H1 (cell line): ENCODE measurements around the gene COQ10B. TPM values are rescaled to one million over a fixed set of nuclear protein-coding genes. Genes with fewer than 3 reads are reported as not detected.

Source experiments
- CTCF ChIA-PET: fragments of 300-600 bp; sonication (Branson Sonifier 250); formaldehyde crosslinking; loops from one replicate; lab custom pipeline; 2021; ENCODE audit not compliant: partially characterized antibody; lab: Charles Lee
- POLR2A ChIA-PET: fragments of 300-600 bp; sonication (Branson Sonifier 250); formaldehyde crosslinking; loops from one replicate; lab custom pipeline; 2021; ENCODE audit warnings: inconsistent platforms; ENCODE audit not compliant: partially characterized antibody; lab: Charles Lee
- DNase-seq, 2 experiments: peaks; one replicate each; pipeline versions ENCODE4 v3.0.0 to v3.0.0-alpha.2; 2010 to 2022; ENCODE audit warnings: low spot score in 2 of 2, low read depth in 1 of 2, mixed read lengths in 1 of 2
- FAIRE-seq: peaks from 2 replicates; lab custom pipeline; 2011; peaks lifted over from hg19 to GRCh38; lab: Jason Lieb, UNC
- H2AFZ ChIP-seq: 2 replicates; pipeline ENCODE4 v1.8.1; 2012; ENCODE audit warnings: low read length, inconsistent platforms
- H2AK5ac ChIP-seq: 2 replicates; pipeline ENCODE4 v1.6.1; 2013; ENCODE audit warnings: low read depth, low read length
- H2BK120ac ChIP-seq: replicated peaks from 2 replicates; pipeline ENCODE3; 2013; ENCODE audit warnings: low read depth, low read length, inconsistent platforms
- H2BK12ac ChIP-seq: 2 replicates; pipeline ENCODE4 v1.6.1; 2013; ENCODE audit warnings: low read depth, low read length
- H2BK15ac ChIP-seq: 2 replicates; pipeline ENCODE4 v1.6.1; 2013; ENCODE audit warnings: low read length
- H2BK20ac ChIP-seq: 2 replicates; pipeline ENCODE4 v1.6.1; 2013; ENCODE audit warnings: low read length
- H2BK5ac ChIP-seq: 2 replicates; pipeline ENCODE4 v1.6.1; 2013; ENCODE audit warnings: low read depth, low read length
- H3K14ac ChIP-seq: 2 replicates; pipeline ENCODE4 v1.6.1; 2013; ENCODE audit warnings: inconsistent platforms; ENCODE audit not compliant: insufficient read length
- H3K18ac ChIP-seq: 2 replicates; pipeline ENCODE4 v1.6.1; 2013; ENCODE audit warnings: low read length; ENCODE audit errors: extremely low read depth
- H3K23ac ChIP-seq: 2 replicates; pipeline ENCODE4 v1.6.1; 2013; ENCODE audit warnings: inconsistent platforms; ENCODE audit not compliant: insufficient read length
- H3K23me2 ChIP-seq: 2 replicates; pipeline ENCODE4 v1.6.1; 2013; ENCODE audit warnings: low read depth, low read length
- H3K27ac ChIP-seq: 2 replicates; pipeline ENCODE4 v1.6.1; 2011; ENCODE audit warnings: low read depth, low read length, inconsistent platforms
- H3K27me3 ChIP-seq, 4 experiments: replicated peaks in 1 of 4; 1 replicate in 1 of 4; 2 replicates in 3 of 4; pipeline versions ENCODE4 v1.6.1 to v1.8.1; 2011 to 2013; ENCODE audit warnings: low read length in 3 of 4, mild to moderate bottlenecking in 3 of 4, inconsistent platforms in 2 of 4, mixed read lengths in 2 of 4, moderate library complexity in 1 of 4; ENCODE audit not compliant: control insufficient read depth in 3 of 4, insufficient read depth in 3 of 4; ENCODE audit errors: extremely low read depth in 1 of 4
- H3K36me3 ChIP-seq, 4 experiments: 2 replicates each; pipeline versions ENCODE4 v1.6.1 to v1.8.1; 2011 to 2013; ENCODE audit warnings: mild to moderate bottlenecking in 4 of 4, low read length in 3 of 4, moderate library complexity in 2 of 4, control low read depth in 1 of 4, inconsistent platforms in 1 of 4; ENCODE audit not compliant: insufficient read depth in 4 of 4, control insufficient read depth in 2 of 4
- H3K4ac ChIP-seq: replicated peaks from 2 replicates; pipeline ENCODE3; 2013; ENCODE audit warnings: low read length, low read depth, mixed read lengths, inconsistent platforms; ENCODE audit not compliant: insufficient read length
- H3K4me1 ChIP-seq, 4 experiments: replicated peaks in 1 of 4; 1 replicate in 1 of 4; 2 replicates in 3 of 4; pipeline versions ENCODE4 v1.6.1 to v1.8.1; 2011 to 2013; ENCODE audit warnings: low read length in 3 of 4, inconsistent platforms in 2 of 4, mixed read lengths in 1 of 4; ENCODE audit not compliant: insufficient read depth in 4 of 4, control insufficient read depth in 3 of 4
- H3K4me2 ChIP-seq, 2 experiments: 2 replicates each; pipeline versions ENCODE4 v1.6.1 to v1.8.1; 2011 to 2013; ENCODE audit warnings: low read depth in 2 of 2, low read length in 2 of 2, control low read depth in 1 of 2, inconsistent platforms in 1 of 2, mild to moderate bottlenecking in 1 of 2; ENCODE audit not compliant: insufficient read depth in 1 of 2
- H3K4me3 ChIP-seq, 4 experiments: fragments of 200-600, 300-600 bp in 1 of 4; sonication (generic), shearing (Covaris generic), sonication (Bioruptor Twin) in 1 of 4; 2 replicates each; pipeline versions ENCODE4 v1.5.1 to v1.8.1; 2011 to 2016; ENCODE audit warnings: low read length in 4 of 4, low read depth in 3 of 4, control low read depth in 2 of 4, inconsistent platforms in 2 of 4, mild to moderate bottlenecking in 2 of 4, mixed read lengths in 1 of 4, moderate library complexity in 1 of 4; ENCODE audit not compliant: insufficient read depth in 2 of 4; ENCODE audit errors: extremely low read depth in 1 of 4
- H3K56ac ChIP-seq: replicated peaks from 2 replicates; pipeline ENCODE3; 2013; ENCODE audit warnings: low read depth, mild to moderate bottlenecking, mixed read lengths, low read length, inconsistent platforms; ENCODE audit not compliant: insufficient read length
- H3K79me1 ChIP-seq: 2 replicates; pipeline ENCODE4 v1.6.1; 2013; ENCODE audit warnings: low read depth, low read length, control low read depth
- H3K79me2 ChIP-seq, 2 experiments: 2 replicates each; pipeline versions ENCODE4 v1.6.1 to v1.8.1; 2012 to 2013; ENCODE audit warnings: low read length in 2 of 2, mild to moderate bottlenecking in 2 of 2, inconsistent platforms in 1 of 2; ENCODE audit not compliant: insufficient read depth in 2 of 2, control insufficient read depth in 1 of 2
- H3K9ac ChIP-seq, 4 experiments: replicated peaks in 1 of 4; 1 replicate in 1 of 4; 2 replicates in 3 of 4; pipeline versions ENCODE4 v1.6.1 to v1.8.1; 2011 to 2013; ENCODE audit warnings: low read depth in 3 of 4, low read length in 3 of 4, control low read depth in 2 of 4, mild to moderate bottlenecking in 2 of 4, moderate library complexity in 2 of 4, inconsistent platforms in 1 of 4; ENCODE audit errors: extremely low read depth in 1 of 4
- H3K9me3 ChIP-seq, 2 experiments: 2 replicates each; pipeline versions ENCODE4 v1.6.1 to v1.8.1; 2012 to 2013; ENCODE audit warnings: mild to moderate bottlenecking in 2 of 2, moderate library complexity in 2 of 2, control low read depth in 1 of 2, inconsistent platforms in 1 of 2, low read depth in 1 of 2, low read length in 1 of 2, mixed read lengths in 1 of 2; ENCODE audit not compliant: insufficient read depth in 2 of 2
- H4K20me1 ChIP-seq, 2 experiments: replicated peaks in 1 of 2; 2 replicates each; pipeline versions ENCODE3 to v1.8.1; 2011 to 2013; ENCODE audit warnings: inconsistent platforms in 2 of 2, low read length in 2 of 2, mild to moderate bottlenecking in 1 of 2; ENCODE audit not compliant: insufficient read depth in 2 of 2, control insufficient read depth in 1 of 2
- H4K5ac ChIP-seq: 2 replicates; pipeline ENCODE4 v1.6.1; 2013; ENCODE audit warnings: low read length, low read depth, mixed read lengths, inconsistent platforms; ENCODE audit not compliant: insufficient read length
- H4K8ac ChIP-seq: 2 replicates; pipeline ENCODE4 v1.8.0; 2013; ENCODE audit warnings: mild to moderate bottlenecking, moderate library complexity, low read length, inconsistent platforms; ENCODE audit not compliant: insufficient read depth; ENCODE audit errors: extremely low read depth
- H4K91ac ChIP-seq: replicated peaks from 2 replicates; pipeline ENCODE3; 2013; ENCODE audit warnings: low read length, mixed read lengths, inconsistent platforms; ENCODE audit not compliant: insufficient read length
- BRCA1 ChIP-seq: IDR thresholded peaks from 2 replicates; pipeline ENCODE4 v1.6.1; 2012; ENCODE audit warnings: low read depth, low read length, improper control_type of control experiment
- MAFK ChIP-seq: IDR thresholded peaks from 2 replicates; pipeline ENCODE4 v1.6.1; 2012; ENCODE audit warnings: low read depth, mild to moderate bottlenecking, improper control_type of control experiment, low read length
- POLR2A ChIP-seq, 2 experiments: IDR thresholded peaks; 1 replicate in 1 of 2; 2 replicates in 1 of 2; pipeline ENCODE4 v1.6.1; 2011; ENCODE audit warnings: low read depth in 2 of 2, low read length in 2 of 2, mild to moderate bottlenecking in 2 of 2; ENCODE audit errors: control extremely low read depth in 1 of 2
- SP1 ChIP-seq: IDR thresholded peaks from 2 replicates; pipeline ENCODE4 v1.6.1; 2011; ENCODE audit warnings: low read depth, low read length
- WGBS, 2 experiments: shearing (Covaris generic) in 1 of 2; methylation state at CpG; one replicate each; pipeline versions ENCODE4 v1.1.6 to v1.1.7; 2013 to 2015; ENCODE audit warnings: low lambda C conversion rate in 2 of 2, mixed read lengths in 2 of 2, inconsistent platforms in 1 of 2, low coverage in 1 of 2, missing lambda C conversion rate in 1 of 2; ENCODE audit not compliant: insufficient replicate concordance in 2 of 2, insufficient coverage in 1 of 2, insufficient read length in 1 of 2; ENCODE audit errors: extremely low coverage in 1 of 2, missing lambda C conversion rate in 1 of 2; 5-methylcytosine and 5-hydroxymethylcytosine counted together
- polyA plus RNA-seq, 7 experiments: library from polyadenylated mRNA; depleted of rRNA in 3 of 7; stranded (reverse) in 5 of 7; unstranded in 2 of 7; fragments of >200 nt in 5 of 7; fragments of 200-250 nt in 2 of 7; gene quantifications; 1 replicate in 5 of 7; 2 replicates in 1 of 7; 4 replicates in 1 of 7; pipeline versions ENCODE4 v1.2.1 to v1.2.3, GENCODE V29; 2011 to 2013; ENCODE audit warnings: missing spikeins in 2 of 7, mixed read lengths in 2 of 7
- total RNA-seq: library from RNA; stranded (reverse); fragmentation: NEBNext Ultra II Directional; extraction: Animal tissue kit (Norgen Biotek cat#: 25700); gene quantifications from 2 replicates; pipeline ENCODE4 v1.2.1, GENCODE V29; 2021

The COQ10B gene
- total and polyA plus RNA-seq, 2 of the 8 experiments (the other 6 are each of a cell fraction or from before 2014, with no cell fraction given), result 1.9 to 17.3 TPM

DNA sequence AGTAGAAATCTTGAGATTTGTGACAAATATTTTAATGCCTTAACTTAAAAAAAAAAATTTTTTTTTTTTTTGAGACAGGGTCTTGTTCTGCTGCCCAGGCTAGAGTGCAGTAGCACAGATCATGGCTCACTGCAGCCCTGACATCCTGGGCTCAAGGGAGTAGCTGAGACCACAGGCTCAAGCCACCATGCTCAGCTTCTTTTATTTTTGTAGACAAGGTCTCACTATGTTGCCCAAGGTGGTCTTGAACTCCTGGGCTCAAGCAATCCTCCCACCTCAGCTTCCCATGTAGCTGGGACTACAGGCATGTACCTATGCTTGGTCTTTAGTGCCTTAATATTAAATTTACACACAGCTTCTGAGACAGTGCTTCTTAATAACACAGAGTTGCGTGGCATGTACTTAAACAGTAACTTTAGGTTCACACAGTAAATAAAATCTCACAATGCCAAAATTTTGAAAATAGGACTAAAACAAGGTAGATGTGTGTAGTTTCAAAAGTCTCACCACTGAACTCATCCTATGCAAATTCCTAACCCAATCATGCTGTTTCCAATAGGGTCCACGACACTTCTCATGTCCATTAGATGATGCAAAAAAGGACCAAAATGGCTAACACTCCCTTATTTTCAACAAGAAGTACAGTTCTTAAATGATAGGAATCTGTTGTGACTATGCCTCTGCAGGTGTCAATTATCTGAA lies 42.2 kb downstream of the COQ10B start:
- FAIRE-seq (no peak), DNase-seq (no peak)
- H3K79me2 ChIP-seq, result peaks cover 36 to 71% of the 10 kb centered on the region in 2 experiments
- H2AK5ac ChIP-seq, result no peak overlapping the region
- H4K91ac ChIP-seq, result no peak overlapping the region
- peaks cover 2% of the 10 kb centered on the region; the same call in 1 of the 2 replicates for H3K79me1 ChIP-seq
- peaks cover 11 to 18% of the 10 kb centered on the region in 2 experiments for H4K20me1 ChIP-seq
- no peak overlapping the region for H3K56ac ChIP-seq
- H3K9ac ChIP-seq, result no peak overlapping the region
- H4K8ac ChIP-seq, result no peak overlapping the region
- H4K5ac ChIP-seq, result no peak overlapping the region
- CTCF ChIA-PET, result interaction anchor here (0.5 to 1.4 kb wide), 5 partner anchors 11 to 776 kb away, joined by 3 to 4 read pairs (median 3); no protein-coding TSS in a partner anchor
- 0 out of 2 replicates have a peak, but pooled peaks cover 2% of the 10 kb centered on the region for H3K23me2 ChIP-seq
- no peak overlapping the region for H3K23ac ChIP-seq
- peak overlapping the region in 1 of 4 experiments; percentile 86; a peak in 1 of 8 replicates for H3K4me3 ChIP-seq
- H2AFZ ChIP-seq, result no peak overlapping the region
- H3K4ac ChIP-seq, result no peak overlapping the region
- TF ChIP-seq BRCA1, result no peak
- 0 out of 3 replicates have a peak, but pooled peaks of 1 of the 2 experiments have one; percentile 64 for TF ChIP-seq POLR2A (IDR thresholded peaks at IDR 0.05; ENCODE audit: control extremely low read depth in 1 of 2, low read depth in 2 of 2, low read length in 2 of 2)
- TF ChIP-seq SP1, result no peak
- no peak for TF ChIP-seq MAFK
- no peak overlapping the region for H2BK5ac ChIP-seq
- no peak overlapping the region for H2BK20ac ChIP-seq
- H3K4me1 ChIP-seq, result peaks cover 0 to 5% (median 3%) of the 10 kb centered on the region in 4 experiments; a peak in 2 of 7 replicates
- H3K9me3 ChIP-seq, result no peaks in the 10 kb centered on the region
- no peak overlapping the region for H3K27ac ChIP-seq
- H3K4me2 ChIP-seq, result peak overlapping the region; percentile 61 to 66; a peak in 3 of 4 replicates
- H3K27me3 ChIP-seq, result no peaks in the 10 kb centered on the region
- H2BK15ac ChIP-seq, result no peak overlapping the region
- POLR2A ChIA-PET, result interaction anchor here (0.6 to 15.2 kb wide), 17 partner anchors 7 to 119 kb away, joined by 3 to 270 read pairs (median 4); partner anchors contain the start of genes COQ10B, MOB4 and SF3B1
- H3K18ac ChIP-seq, result no peak overlapping the region
- no peak overlapping the region for H3K14ac ChIP-seq
- 95% methylated on average over 2 of the region's 2 CpGs; no CpG with 5 or more reads in 1 of the 2 experiments for WGBS, 2 experiments
- no peak overlapping the region for H2BK120ac ChIP-seq
- no peak overlapping the region for H2BK12ac ChIP-seq
- H3K36me3 ChIP-seq, result peaks cover 30 to 83% (median 68%) of the 10 kb centered on the region in 4 experiments
